CD4-positive, alpha-beta T cell treated with Interleukin-17A for 1 hour (primary cell): ENCODE data around the gene MRPS2.

ENCODE experiments used
- DNase-seq: peaks from one replicate; pipeline ENCODE4 v3.0.0-alpha.2; 2020

Gene MRPS2

DNA sequence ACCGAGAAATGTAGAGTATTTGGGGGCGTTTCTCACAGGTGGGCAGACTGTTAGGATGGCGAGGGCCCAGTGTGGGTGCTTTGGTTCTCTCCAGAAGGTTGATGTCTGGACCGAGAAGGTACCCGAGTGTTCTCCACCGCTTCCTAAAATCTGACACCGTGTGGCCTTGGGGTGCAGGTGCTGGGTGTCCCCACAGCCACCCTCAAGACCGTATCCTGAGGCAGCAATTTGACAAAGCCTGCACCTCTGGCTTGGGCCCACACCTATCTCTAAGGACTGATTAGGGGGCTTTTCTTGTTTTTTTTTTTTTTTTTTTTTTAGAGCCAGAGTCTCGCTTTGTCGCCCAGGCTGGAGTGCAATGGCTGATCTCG, 19.6 kb upstream of the MRPS2 start:
- DNase-seq, result no peak

DNA sequence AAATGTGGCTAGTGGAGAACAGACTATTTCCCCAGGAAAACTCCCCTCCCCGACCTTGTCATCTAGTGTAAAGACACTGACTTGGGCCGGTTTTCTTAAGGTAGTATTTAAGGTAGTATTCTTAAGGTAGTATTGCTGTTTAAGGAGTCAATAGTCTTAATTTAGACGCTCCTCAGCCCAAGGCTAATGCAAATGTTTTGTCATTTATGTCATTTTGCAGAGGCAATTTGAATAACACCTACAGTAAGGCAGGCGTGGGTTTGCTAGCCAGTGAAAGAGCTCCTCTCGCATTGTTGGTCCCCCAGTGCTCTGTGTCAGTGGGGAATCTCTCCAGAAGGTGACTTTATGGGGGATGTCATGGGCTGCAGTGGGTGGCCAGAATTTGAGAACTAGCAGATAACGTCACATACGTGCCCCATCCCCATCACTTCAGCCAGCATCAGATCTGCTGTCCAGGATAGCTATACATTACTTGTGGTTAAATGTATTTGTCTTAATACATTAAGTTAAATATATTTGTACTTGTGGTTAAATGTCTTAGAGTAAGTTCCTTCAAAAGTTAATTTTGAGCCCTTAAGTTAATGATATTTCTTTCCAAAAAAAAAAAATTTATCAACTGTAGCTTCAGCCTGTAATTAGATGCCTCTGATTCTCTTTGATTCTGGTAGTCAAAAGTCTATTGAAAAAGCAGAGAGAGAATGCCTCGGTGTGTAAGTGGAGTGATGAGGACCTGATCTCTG, 18.3 kb upstream of the MRPS2 start:
- no peak for DNase-seq

- DNase-seq, result no peak
These were observed 15.8 kb upstream of the MRPS2 start for GRCh38 chr9:135484460-135485277.

DNA sequence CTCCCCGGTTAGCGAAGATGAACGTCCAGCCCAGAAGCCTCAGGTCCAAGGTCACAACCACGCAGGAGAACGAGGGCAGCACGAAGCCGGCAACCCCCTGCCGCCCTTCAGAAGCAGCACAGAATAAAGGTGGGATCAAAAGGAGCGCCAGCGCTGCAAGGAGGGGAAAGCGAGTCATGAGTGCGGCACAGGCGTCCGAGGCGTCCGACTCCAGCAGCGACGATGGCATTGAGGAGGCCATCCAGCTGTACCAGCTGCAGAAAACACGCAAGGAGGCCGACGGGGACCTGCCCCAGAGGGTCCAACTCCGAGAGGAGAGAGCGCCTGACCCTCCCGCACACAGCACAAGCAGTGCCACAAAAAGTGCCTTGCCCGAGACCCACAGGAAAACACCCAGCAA, 15.1 kb upstream of the MRPS2 start:
- no peak for DNase-seq

- no peak for DNase-seq
These were observed 14.7 kb upstream of the MRPS2 start for GRCh38 chr9:135485832-135486231.

DNA sequence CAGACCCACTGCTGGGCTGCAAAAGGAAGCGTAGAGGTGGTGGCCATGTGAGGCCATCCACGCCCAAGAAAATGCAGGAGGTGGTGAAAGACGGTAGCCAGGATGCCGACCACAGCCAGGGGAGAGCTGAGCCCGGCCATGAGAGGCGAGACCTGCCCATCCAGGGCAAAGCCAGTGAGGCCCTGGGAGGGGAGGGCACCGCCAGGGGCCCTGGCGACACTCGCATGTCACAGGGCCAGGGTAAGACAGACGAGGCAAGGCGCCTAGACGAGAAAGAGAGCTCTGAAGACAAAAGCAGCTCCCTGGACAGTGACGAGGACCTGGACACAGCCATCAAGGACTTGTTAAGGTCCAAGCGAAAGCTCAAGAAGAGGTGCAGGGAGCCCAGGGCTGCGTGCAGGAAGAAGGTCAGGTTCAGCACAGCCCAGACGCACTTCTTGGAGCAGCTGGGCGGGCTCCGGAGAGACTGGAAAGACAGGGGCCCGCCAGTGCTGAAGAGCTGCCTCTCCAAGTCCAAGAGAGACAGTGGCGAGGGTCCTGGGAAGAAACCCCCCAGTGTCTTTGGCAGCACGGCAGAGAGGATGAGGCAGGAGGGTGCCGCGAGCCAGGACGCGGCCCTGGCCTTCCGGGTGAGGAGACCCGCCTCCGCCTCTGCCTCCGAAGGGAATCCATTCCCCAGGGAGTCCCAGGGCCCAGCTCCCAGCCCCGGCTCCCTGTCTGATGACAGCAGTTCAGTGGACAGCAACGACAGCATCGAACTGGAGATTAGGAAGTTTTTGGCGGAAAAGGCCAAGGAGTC, 14.0 kb upstream of the MRPS2 start:
- DNase-seq, result no peak

- DNase-seq, result no peak
These were observed 13.0 kb upstream of the MRPS2 start for GRCh38 chr9:135487281-135488012.

GRCh38 chr9:135488013-135488330, 12.5 kb upstream of the MRPS2 start:
- DNase-seq, result no peak

DNA sequence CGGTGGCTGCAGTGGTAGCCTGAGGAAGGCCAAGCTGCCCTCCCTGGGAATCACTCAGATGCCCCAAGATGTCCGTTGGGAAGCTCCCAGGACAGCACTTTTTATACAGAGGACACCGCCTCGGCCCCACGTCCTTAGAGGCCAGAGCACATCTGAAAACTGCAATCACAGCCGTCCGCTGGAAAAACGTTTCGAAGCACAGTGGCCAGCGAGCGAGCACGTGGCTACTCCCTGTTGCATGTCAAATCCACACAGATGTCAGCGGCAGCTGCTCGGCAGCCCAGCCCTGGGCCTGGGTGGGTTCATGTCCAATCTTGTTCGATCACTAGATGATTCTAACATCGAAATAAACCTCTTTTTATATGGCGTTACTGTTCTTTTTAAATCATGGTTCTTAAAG, 12.0 kb upstream of the MRPS2 start:
- DNase-seq, result no peak

DNA sequence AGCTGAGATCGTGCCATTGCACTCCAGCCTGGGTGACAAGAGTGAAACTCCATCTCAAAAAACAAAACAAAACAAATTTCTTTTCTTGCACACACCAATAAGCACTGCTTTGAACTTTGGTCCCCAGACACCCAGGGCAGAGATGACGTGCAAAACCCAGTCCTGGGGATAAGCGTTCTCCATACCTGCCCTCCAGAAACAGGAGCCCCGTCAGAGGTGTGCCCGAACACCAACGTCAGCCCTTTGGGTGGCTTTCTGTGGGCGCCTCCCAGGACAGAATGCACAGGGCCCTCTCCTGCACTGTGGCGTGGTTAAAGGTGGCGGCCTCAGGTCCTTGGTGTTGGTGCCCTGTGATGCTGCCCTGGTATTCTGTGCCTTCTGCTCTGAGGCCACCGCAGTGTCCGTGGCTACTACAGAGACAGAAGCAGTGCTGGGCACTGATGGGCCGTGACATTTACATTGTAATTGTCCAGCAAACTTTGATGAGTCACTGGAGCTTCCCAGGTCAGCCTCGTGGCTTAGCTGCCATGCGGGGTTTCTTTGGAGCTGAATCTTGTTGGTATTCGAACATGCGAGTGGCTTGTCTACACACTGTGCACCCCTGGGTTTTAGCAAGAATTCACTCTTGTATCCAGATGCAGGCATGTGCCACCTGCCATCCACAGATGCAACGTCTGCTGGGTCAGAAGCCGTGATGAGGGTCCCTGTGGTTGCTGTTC, 11.1 kb upstream of the MRPS2 start:
- no peak for DNase-seq

- DNase-seq, result no peak
These were observed 10.2 kb upstream of the MRPS2 start for GRCh38 chr9:135490166-135490870.

DNA sequence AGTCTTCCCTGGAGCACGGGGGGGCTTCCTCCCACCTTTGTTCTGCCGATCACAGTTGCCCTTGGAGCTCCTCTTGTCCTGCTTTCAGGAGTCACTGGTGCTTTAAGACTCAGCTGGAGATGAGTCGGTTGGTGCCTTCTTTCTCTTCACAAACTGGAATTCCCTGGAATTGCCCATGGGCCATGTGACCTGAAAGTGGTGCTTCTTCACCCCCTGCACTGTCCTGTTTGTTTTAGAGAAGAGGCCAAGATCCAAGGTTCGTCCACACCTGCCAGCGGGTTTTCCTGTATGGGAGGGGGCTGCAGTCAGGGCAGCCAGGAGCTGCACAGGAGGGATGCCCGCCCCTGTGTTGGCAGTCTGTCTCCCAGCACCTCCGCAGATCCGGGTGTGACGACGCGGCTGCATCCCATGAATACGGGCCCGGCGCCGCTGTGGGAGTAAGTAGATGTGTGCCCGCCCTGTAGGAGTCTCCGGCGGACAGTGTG, 9.5 kb upstream of the MRPS2 start:
- no peak for DNase-seq

GRCh38 chr9:135491764-135492163, 8.7 kb upstream of the MRPS2 start:
- DNase-seq, result no peak

DNA sequence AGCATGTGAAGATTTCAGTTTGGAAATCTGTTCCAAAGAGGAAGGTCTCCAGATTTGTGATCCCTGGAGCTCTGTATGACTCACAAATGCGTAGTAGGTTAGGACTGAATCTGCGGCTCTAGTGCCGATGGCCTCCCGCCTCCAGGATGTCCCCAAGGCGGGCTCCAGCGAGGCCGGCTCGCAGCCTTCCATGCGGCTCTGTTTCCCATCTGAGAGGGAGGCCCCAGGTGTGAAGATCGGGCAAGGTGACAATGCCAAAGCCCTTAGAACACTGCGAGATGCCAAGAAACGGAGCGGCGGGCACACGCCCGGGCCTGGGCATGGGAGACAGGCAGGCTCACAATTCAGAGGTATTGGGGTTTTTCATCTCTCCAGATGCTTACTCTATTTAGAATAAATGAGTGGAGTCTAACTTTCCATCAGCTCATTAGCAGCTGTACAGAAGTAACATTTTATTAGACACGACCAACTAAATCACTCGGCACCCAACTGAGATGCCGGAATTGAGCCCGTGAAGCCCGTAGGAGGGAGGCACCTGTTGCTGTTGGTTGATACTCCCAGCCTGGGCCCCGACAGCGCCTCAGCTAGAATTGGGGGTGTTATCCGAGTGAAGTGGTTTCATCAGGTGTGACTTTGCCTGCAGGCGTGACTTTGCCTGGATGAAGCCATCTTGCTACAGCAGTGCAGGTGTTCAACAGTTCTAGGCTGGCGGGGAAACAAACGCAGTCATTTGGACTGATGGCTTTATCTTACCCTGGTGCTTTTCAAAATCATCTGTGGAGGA, 7.4 kb upstream of the MRPS2 start:
- no peak for DNase-seq

GRCh38 chr9:135494791-135495559, 5.5 kb upstream of the MRPS2 start:
- no peak for DNase-seq

GRCh38 chr9:135498381-135499126, 1.9 kb upstream of the MRPS2 start:
- no peak for DNase-seq

DNA sequence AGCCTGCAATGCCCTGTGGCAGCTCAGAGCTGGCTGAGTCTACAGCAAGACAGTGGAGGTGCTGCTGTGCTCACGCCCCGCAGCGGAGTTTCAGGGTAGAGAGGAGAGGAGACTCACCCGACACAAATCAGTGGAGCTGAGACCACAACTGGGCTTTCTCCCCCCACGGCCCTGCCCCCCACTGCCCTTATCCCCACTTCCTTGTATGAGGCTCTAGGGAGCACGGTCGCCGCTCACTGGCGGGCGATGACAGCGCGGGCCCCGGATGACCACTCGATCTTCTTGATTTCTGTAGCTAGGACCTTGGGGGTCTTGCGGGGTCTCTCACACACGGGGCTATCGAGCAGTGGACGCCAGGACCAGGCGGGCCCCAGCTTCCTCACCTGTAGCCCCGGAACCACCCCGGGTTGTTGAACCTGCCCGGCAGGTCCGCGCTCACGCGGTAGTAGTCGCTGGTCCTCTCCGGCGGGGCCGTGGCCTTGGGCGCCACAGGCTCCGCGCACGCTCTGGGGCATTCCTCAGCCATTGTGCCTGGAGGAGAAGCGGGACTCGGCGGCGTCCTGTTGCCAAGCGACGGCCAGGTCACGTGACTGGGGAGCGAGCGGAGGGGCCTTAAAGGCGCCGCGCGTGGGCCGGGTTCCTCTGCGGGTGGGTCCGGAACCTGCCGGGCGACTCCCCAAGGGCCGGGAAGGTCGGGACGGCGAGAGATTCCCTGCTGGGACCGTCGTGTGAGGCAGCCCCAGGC, 984 bp upstream of the MRPS2 start:
- DNase-seq, result peak; percentile 90

DNA sequence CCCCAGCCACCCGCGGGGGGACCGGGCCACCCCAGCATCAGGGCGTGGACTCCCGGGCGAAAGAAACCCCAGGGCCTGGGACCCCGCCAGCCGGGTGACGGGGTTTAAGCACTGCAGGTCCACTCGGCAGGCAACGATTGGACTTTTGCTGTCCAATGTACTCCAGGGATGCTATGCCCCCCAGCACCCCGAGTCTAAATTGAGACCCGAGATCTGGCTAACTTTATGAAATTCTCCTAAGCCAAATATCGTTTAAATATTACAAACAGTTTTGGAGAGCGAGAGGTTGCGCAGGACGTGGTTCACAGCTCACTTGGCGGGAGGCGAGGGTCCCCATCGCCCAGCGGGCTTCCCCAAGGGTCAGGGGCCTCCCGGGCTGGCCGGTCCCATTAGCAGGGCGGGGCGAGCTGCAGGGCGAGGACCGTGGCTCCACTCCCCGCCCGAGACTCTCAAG, 384 bp upstream of the MRPS2 start:
- DNase-seq, result no peak
